Parathyroid adenoma (tissue), 2 donors: ENCODE data around the gene DNAJB8.

ENCODE experiments used
- H2AFZ ChIP-seq: fragments of 300-600 bp; sonication (generic); one replicate; pipeline ENCODE4 v1.7.0; 2017; ENCODE audit warnings: antibody characterized with exemption, mild to moderate bottlenecking
- H3K27ac ChIP-seq: fragments of 300-600 bp; sonication (generic); one replicate; pipeline ENCODE4 v1.7.0; 2017
- H3K27me3 ChIP-seq: fragments of 300-600 bp; sonication (generic); one replicate; pipeline ENCODE4 v1.7.0; 2017; ENCODE audit warnings: low read length; ENCODE audit not compliant: control insufficient read depth, insufficient read depth
- H3K36me3 ChIP-seq: fragments of 300-600 bp; sonication (generic); one replicate; pipeline ENCODE4 v1.7.0; 2017; ENCODE audit warnings: low read length; ENCODE audit not compliant: control insufficient read depth, insufficient read depth
- H3K4me1 ChIP-seq: fragments of 300-600 bp; sonication (generic); one replicate; pipeline ENCODE4 v1.7.0; 2017; ENCODE audit warnings: control low read depth
- H3K4me2 ChIP-seq: fragments of 300-600 bp; sonication (generic); one replicate; pipeline ENCODE4 v1.7.0; 2017; ENCODE audit warnings: low read length
- H3K4me3 ChIP-seq: fragments of 300-600 bp; sonication (generic); one replicate; pipeline ENCODE4 v1.7.0; 2017; ENCODE audit warnings: low read depth, low read length
- H3K79me2 ChIP-seq: fragments of 300-600 bp; sonication (generic); one replicate; pipeline ENCODE4 v1.7.0; 2017; ENCODE audit warnings: control low read depth
- H3K9ac ChIP-seq: fragments of 300-600 bp; sonication (generic); one replicate; pipeline ENCODE4 v1.7.0; 2017; ENCODE audit warnings: mild to moderate bottlenecking
- H3K9me3 ChIP-seq: fragments of 300-600 bp; sonication (generic); one replicate; pipeline ENCODE4 v1.7.0; 2017; ENCODE audit warnings: low read length; ENCODE audit not compliant: control insufficient read depth
- CTCF ChIP-seq: fragments of 300-600 bp; sonication (generic); IDR thresholded peaks from one replicate; pipeline ENCODE4 v1.7.0; 2017; ENCODE audit warnings: antibody characterized with exemption, mild to moderate bottlenecking
- donor health status: primary hyperparathyroidism.

Gene DNAJB8

GRCh38 chr3:128502712-128503111, 36.0 kb upstream of the DNAJB8 start:
- Histone ChIP-seq H2AFZ (no peak overlapping the region), H3K4me1 (no peaks in the 10 kb centered on the region), H3K4me2 (no peak overlapping the region), H3K9me3 (no peaks in the 10 kb centered on the region), H3K36me3 (no peaks in the 10 kb centered on the region), H3K27ac (no peak overlapping the region), H3K27me3 (no peaks in the 10 kb centered on the region), H3K79me2 (no peaks in the 10 kb centered on the region), H3K9ac (no peak overlapping the region), H3K4me3 (no peak overlapping the region)
- no peak for TF ChIP-seq CTCF

- H2AFZ ChIP-seq, result no peak overlapping the region
- no peak overlapping the region for H3K27ac ChIP-seq
- H3K9me3 ChIP-seq, result no peaks in the 10 kb centered on the region
- no peak for TF ChIP-seq CTCF
- no peaks in the 10 kb centered on the region for H3K27me3 ChIP-seq
- H3K79me2 ChIP-seq, result no peaks in the 10 kb centered on the region
- no peak overlapping the region for H3K9ac ChIP-seq
- no peak overlapping the region for H3K4me2 ChIP-seq
- no peak overlapping the region for H3K4me3 ChIP-seq
- no peaks in the 10 kb centered on the region for H3K36me3 ChIP-seq
- peaks cover 10% of the 10 kb centered on the region for H3K4me1 ChIP-seq
Measured at GRCh38 chr3:128501431-128501830, 34.7 kb upstream of the DNAJB8 start.

- Histone ChIP-seq H2AFZ (no peak overlapping the region), H3K27me3 (no peaks in the 10 kb centered on the region), H3K79me2 (no peaks in the 10 kb centered on the region), H3K9me3 (no peaks in the 10 kb centered on the region), H3K4me1 (peaks cover 10% of the 10 kb centered on the region), H3K9ac (no peak overlapping the region), H3K36me3 (no peaks in the 10 kb centered on the region), H3K4me3 (no peak overlapping the region), H3K4me2 (no peak overlapping the region), H3K27ac (no peak overlapping the region)
- TF ChIP-seq CTCF, result no peak
Measured at GRCh38 chr3:128500556-128500955, 33.9 kb upstream of the DNAJB8 start.

GRCh38 chr3:128499724-128500275, 33.1 kb upstream of the DNAJB8 start:
- Histone ChIP-seq H3K27me3 (no peaks in the 10 kb centered on the region), H3K27ac (no peak overlapping the region), H2AFZ (no peak overlapping the region), H3K9me3 (no peaks in the 10 kb centered on the region), H3K9ac (no peak overlapping the region), H3K4me2 (no peak overlapping the region), H3K36me3 (no peaks in the 10 kb centered on the region), H3K79me2 (no peaks in the 10 kb centered on the region), H3K4me1 (peaks cover 10% of the 10 kb centered on the region), H3K4me3 (no peak overlapping the region)
- no peak for TF ChIP-seq CTCF

GRCh38 chr3:128498901-128499530, 32.3 kb upstream of the DNAJB8 start:
- Histone ChIP-seq H3K27me3 (no peaks in the 10 kb centered on the region), H3K9me3 (no peaks in the 10 kb centered on the region), H3K36me3 (no peaks in the 10 kb centered on the region), H3K9ac (no peak overlapping the region), H3K79me2 (no peaks in the 10 kb centered on the region), H3K4me1 (peaks cover 10% of the 10 kb centered on the region), H3K27ac (no peak overlapping the region), H3K4me3 (no peak overlapping the region), H3K4me2 (no peak overlapping the region), H2AFZ (no peak overlapping the region)
- no peak for TF ChIP-seq CTCF
